Kidney tubule cell (primary cell): ENCODE data around the gene TARP.
"Not testable (repeated sequence)": the region's sequence is repeated elsewhere in the genome, so short reads cannot be mapped to it uniquely, and the experiment has no call there.

Experiments
- DNase-seq: peaks from one replicate; pipeline ENCODE4 v3.0.0-alpha.2; 2018; ENCODE audit warnings: low spot score

Gene TARP

DNA sequence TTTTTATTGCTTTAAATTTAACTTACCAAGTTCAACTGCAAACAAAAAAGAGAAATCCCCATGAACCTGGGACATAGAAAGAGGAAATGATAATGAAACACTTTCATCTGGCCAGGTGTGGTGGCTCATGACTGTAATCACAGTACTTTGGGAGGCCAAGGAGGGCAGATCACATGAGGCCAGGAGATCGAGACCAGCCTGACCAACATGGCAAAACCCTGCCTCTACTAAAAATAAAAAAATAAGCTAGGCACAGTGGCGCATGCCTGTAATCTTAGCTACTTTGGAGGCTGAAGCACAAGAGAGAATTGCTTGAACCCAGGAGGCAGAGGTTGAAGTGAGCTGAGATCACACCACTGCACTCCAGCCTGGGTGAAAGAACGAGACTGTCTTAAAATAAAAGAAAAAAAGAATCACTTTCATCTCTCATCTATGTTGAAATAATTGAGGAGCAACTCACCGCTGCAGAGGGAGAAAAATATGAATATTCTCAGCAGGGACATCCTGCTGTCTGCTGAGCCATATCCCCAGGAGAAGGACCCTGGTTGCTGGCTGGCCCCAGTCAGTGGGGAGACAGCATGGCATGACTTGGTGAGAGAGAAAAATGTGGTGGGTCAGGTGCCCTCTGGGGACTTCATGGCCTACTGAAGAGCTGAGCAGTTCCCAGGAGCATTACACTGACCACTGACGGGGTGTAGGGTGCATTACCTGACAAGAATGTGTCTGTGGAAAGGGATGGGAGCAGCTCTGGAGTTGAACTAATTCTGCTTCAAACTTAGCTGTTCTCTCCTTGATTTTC is 22.8 kb upstream of the TARP start:
- no peak for DNase-seq

- peak; percentile 47 for DNase-seq
Observed at GRCh38 chr7:38294926-38295325, 21.5 kb upstream of the TARP start.

DNA sequence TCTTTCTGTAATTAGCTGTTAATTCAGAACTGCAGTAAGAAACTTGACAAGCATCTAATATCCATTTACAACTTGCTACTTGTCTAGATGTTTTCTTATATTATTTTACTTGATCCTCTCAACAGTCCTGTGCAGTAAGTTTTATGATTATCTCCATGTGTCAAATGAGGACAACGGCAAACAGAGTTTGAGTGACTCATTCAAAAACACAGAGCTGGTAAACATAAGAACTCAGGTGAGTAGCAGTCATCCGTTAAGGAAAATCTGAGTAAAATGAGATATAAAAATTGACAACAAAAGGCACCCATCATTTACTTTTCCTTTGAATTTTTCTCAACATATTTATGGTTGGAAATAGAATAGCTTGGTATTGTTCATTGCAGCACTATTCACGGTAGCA is 19.0 kb upstream of the TARP start:
- DNase-seq, result no peak

- no peak for DNase-seq
Observed at GRCh38 chr7:38291650-38292049, 18.2 kb upstream of the TARP start.

DNA sequence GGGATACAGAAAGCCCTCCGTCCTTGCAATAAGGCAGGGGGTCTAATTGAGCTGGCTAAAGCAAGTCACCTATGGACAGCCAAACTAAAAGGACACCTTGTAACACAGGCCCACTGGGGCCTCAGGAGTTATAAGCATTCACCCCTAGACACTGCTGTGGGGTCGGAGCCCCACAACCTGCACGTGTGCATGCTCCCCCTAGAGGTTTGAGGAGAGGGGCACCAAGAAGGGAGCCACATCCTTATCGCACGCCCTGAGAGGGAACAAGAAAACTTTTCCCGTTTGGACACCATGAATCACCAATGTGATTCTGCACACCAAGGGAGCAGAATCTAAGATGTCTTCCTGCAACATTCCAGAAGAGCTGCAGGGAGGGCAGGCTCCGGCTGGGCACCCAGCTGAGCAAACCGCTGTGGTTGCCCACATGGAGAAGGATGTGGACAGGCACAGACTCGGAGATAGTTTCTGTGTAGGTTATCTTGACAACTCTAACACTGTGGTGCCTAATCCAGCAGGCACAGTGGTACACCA is 17.7 kb upstream of the TARP start:
- no peak for DNase-seq

DNA sequence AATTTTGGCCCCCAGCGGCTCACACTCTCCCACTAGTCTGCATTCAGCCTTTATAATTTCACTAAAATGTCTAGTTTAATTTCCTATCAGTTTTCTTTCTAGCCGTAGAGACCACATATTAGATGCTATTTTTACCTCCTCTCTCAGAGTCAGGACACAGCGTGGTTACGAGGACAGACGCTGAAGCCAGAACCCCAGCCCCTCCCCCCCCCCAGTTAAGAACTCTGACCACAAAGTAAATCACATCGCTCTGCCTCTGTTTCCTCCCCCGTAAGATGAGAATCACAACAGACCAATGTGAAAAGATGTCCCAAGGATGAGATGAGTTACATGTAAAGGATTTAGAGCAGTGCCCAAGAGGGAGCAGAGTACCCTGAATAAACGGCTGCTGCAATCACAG is 11.1 kb upstream of the TARP start:
- no peak for DNase-seq

DNA sequence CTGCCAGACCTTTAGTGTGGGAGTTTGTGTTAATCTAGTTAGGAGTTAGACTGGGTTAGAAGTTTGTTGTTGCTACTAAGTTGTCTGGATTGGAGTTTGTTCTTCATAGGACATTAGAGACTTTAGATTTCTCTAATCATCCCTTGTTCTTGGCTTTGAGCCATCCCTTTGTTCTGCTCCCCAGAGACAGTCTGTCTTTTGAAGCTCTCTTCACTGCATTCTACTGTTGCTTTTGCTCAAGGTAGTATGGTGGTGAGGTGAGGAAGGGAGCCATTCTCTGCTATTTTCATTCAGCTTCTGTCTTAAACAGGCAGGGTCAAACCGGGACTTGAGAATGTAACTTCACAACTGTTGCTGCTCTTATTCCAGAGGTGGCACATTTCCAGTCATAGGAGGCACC is 10.4 kb upstream of the TARP start:
- no peak for DNase-seq

DNA sequence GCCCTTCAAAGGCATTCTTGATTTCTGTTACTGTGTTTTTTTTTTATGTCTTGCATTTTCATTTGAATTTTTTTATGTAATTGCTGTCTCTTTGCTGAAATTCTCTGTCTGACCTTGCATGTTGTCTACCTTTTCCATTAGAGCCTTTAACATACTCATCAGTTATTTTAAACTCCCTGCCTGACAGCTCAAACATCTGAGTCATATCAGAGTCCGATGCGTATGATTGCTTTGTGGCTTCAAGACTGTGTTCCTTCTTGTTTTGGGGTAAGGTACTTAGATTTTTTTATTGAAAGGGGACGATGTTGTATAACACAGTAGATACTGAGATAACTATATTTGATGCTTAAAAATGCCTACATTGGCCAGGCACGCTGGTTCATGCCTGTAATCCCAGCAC is 9.7 kb upstream of the TARP start:
- no peak for DNase-seq

GRCh38 chr7:38282081-38282480 is 8.6 kb upstream of the TARP start:
- DNase-seq, result no peak

GRCh38 chr7:38281266-38281665 is 7.8 kb upstream of the TARP start:
- DNase-seq, result no peak

GRCh38 chr7:38280707-38281106 is 7.3 kb upstream of the TARP start:
- no peak for DNase-seq

- no peak for DNase-seq
Observed at GRCh38 chr7:38280000-38280399, 6.6 kb upstream of the TARP start.

DNA sequence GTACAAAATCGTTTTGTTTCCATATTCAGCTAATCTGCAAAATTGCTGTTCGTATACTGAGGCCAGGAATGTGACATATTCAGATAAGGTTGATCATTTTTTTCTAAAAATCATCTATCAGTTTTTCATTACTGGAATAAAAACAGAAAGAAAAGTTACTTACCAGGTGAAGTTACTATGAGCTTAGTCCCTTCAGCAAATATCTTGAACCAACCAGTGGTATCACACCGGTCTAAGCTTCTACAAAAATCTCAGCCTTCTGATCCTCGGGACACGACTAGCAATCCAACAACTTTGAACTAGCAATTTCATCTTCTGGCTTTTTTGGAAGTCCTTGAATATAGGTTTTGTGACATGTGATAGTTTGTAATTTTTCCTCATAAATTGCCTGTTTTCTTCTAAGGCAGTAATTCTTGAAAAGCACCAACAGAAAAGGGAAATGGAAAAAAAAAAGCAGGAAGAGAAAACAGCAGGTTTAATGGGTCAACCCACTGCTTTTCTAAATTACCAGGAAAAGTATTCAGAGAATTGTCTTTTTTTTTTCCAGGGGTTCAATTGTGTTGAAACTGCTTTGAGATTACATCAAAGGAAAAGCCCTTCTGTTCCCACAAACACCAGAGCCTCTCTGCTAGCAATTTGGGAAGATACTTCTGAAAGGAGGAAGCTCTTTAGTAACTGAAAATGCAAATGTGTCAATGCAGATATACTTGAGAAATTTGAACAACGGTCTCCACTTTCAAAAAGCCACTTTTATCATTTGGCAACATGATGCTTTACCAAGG is 2.9 kb upstream of the TARP start:
- DNase-seq, result no peak

DNA sequence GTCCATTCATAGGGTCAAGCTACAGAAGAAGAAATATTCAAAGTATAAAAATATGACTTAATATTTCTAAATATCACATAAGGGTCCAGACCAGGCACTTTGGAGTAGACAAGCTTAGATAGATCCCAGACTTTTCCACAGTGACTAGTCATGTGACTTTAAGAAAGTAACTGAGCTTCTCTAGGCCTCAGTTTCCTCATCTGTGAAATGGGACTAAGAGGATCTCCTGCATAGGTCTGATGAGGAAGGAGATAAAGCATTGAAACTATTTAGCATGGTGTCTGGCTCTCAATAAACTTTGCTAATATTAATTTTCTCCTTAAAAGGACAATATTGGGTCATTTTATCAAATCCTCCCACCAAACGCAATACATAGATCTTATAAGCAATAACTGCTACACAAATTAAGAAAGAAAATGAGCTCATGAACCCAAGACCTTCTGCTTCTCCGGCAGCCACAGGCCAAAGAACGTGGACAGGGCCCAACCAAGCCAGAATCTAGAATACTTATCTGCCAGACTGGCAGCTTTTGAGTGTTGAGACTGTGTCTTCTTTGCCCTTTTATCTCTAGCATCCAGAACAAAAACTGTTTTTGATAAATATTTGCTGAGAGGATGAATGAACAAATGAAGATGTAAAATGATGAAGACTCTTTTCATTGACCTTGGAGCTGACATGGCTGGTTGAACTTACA is 1.6 kb upstream of the TARP start:
- DNase-seq, result no peak

DNA sequence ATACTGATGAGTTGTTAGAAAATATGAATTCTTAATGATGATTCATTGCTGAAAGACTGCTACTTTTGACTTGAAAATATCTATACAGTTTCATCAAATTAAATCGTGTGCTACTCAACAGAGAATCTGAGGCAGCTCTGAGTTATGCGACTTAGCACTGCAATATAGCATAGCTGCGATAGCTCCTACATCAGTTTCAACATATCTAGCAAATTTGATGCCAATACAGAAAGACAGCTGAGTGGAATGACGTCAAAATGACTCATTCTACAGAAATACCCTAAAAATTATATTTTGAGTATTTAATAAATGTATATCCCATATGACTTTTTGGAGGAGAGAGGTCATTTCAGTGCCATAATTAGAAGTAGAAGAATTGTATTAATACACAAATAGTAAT is 1.1 kb upstream of the TARP start:
- no peak for DNase-seq

- DNase-seq, result not testable (repeated sequence)
Observed at GRCh38 chr7:38270405-38270804, 3.0 kb downstream of the TARP start.

- DNase-seq, result not testable (repeated sequence)
Observed at GRCh38 chr7:38269704-38270346, 3.6 kb downstream of the TARP start.

DNA sequence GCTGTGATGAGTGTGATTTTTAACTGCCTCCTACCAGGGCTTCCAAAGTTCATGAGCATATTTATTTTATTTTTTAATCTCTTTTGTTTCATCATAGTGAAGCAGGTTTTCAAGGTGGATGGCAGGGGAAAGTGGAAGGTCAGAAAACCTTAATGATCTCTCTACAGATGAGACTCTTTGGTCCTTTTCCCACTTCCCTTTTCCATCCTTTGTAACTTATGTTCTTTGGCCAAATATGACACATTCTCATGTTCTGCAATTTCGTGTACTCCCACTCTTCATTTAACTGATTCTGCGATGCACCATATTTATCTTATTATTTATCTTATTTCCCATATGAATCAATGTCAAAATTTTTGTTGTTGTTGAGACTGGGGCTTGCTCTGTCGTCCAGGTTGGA is 7.5 kb downstream of the TARP start:
- not testable (repeated sequence) for DNase-seq

DNA sequence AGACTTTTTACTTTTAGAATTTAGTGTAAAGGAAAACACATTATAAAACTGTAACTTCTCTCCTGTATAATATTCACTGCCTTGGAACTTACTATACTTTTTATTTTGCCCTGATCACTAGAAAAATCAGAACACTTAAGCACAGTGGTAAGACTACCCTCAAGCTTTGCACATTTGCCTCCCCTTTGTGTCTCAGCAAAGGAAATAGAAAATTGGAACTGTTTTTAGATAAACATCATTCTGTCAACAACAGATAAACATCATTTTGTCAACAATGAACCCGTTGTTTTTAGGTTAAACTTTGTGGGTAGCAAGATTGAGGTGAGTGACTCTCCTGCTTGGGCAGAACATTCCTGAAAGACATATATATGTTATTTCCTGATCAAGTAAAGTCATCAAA is 8.8 kb downstream of the TARP start:
- DNase-seq, result not testable (repeated sequence)

- not testable (repeated sequence) for DNase-seq
Observed at GRCh38 chr7:38263274-38263673, 10.2 kb downstream of the TARP start.

- DNase-seq, result no peak
Observed at GRCh38 chr7:38262545-38262944, 10.9 kb downstream of the TARP start.

DNA sequence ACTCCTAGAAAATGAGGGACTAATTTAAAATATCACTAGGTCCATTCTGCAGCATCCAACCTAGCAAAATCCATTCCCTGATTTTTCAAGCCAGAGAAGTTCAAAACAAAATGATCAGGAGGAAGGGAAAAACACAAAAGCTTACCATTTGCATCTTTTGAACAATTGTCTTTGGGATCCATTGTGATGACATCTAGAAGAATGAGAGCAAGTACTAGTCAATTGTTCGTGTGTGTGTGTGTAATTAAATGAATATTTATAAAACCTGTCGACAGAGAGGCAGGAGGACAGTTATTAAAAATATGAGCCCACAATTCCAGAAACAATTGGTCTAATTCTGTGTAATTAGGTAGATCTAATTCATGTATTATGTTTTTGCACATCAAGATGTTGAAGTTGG is 11.4 kb downstream of the TARP start:
- DNase-seq, result not testable (repeated sequence)
